ENCODE results near the gene RASA4B. TPM values are rescaled to one million over a fixed set of nuclear protein-coding genes. Genes with fewer than 3 reads are reported as not detected.

RASA4B gene
- total and polyA plus RNA-seq, 2 donors (not counting 3 experiments of a cell fraction or from before 2014, with no cell fraction given): 3.2 to 9.8 TPM

GRCh38 chr7:102459221-102459844 lies 58.2 kb downstream of the RASA4B start:
- intact Hi-C loops (cut with micrococcal nuclease): no loop called here
- no peak for FAIRE-seq
- ChIA-PET POLR2A (interaction anchor here (0.5 kb wide), 1 partner anchor 18 kb away, joined by 11 read pairs; no protein-coding TSS in a partner anchor), CTCF (interaction anchor here (1.4 kb wide), 1 partner anchor 8 kb away, joined by 3 read pairs; no protein-coding TSS in a partner anchor)
- H3K27ac ChIP-seq (ENCODE audit: insufficient read depth, low read depth, low read length): no peak overlapping the region
- no peak overlapping the region for H3K4me3 ChIP-seq (replicated peaks in 1 of 3; ENCODE audit: insufficient read depth in 1 of 3, low read depth in 1 of 3, low read length in 3 of 3)
- H3K4me2 ChIP-seq (ENCODE audit: insufficient read depth, low read length): no peak overlapping the region
- dilution Hi-C loops (cut with MboI; ENCODE audit: extremely low pct_ligation_motif_present, low sequenced_read_pairs): no loop called here
- no peaks in the 10 kb centered on the region for H4K20me1 ChIP-seq (replicated peaks; ENCODE audit: control insufficient read depth, extremely low read depth, insufficient read depth, low read length)
- no peak overlapping the region for H3K9ac ChIP-seq (replicated peaks; ENCODE audit: extremely low read depth, insufficient read depth, low read length)
- H3K9me1 ChIP-seq (replicated peaks; ENCODE audit: control insufficient read depth, extremely low read depth, insufficient read depth, low read length): no peaks in the 10 kb centered on the region
- BruUV-seq (replicated peaks): no TSS peak
- TF ChIP-seq JUN (IDR thresholded peaks at IDR 0.05; ENCODE audit: borderline replicate concordance, insufficient read depth, insufficient read length, low read depth) (no peak), CTCF (IDR thresholded peaks at IDR 0.05; ENCODE audit: extremely low read depth in 1 of 2, insufficient read depth in 1 of 2, low read depth in 1 of 2, low read length in 2 of 2) (no peak), MYC (IDR thresholded peaks at IDR 0.05; ENCODE audit: low read depth, low read length) (no peak), POLR2A (IDR thresholded peaks at IDR 0.05; ENCODE audit: low read depth, low read length) (no peak)
- H2AFZ ChIP-seq (ENCODE audit: low read depth, low read length): no peak overlapping the region
- peaks cover 4% of the 10 kb centered on the region for H3K4me1 ChIP-seq (ENCODE audit: control insufficient read depth, extremely low read depth, insufficient read depth, low read length)
- peaks cover 5% of the 10 kb centered on the region for H3K79me2 ChIP-seq (ENCODE audit: control insufficient read depth, insufficient read depth, low read length)
- no peaks in the 10 kb centered on the region for H3K27me3 ChIP-seq (ENCODE audit: control insufficient read depth in 2 of 2, insufficient read depth in 2 of 2, low read length in 2 of 2)
- peaks cover 4 to 9% of the 10 kb centered on the region in 2 experiments for H3K36me3 ChIP-seq (ENCODE audit: control insufficient read depth in 2 of 2, extremely low read depth in 1 of 2, insufficient read depth in 2 of 2, low read length in 2 of 2)
- no peaks in the 10 kb centered on the region for H3K9me3 ChIP-seq (replicated peaks; ENCODE audit: control insufficient read depth, insufficient read depth, low read length)
- DNase-seq (ENCODE audit: low read depth, low spot score): no peak

- intact Hi-C loops (cut with micrococcal nuclease): no loop called here
- no peaks in the 10 kb centered on the region for H3K9me3 ChIP-seq (replicated peaks; ENCODE audit: control insufficient read depth, insufficient read depth, low read length)
- H3K9me1 ChIP-seq (replicated peaks; ENCODE audit: control insufficient read depth, extremely low read depth, insufficient read depth, low read length): no peaks in the 10 kb centered on the region
- peaks cover 4 to 9% of the 10 kb centered on the region in 2 experiments for H3K36me3 ChIP-seq (ENCODE audit: control insufficient read depth in 2 of 2, extremely low read depth in 1 of 2, insufficient read depth in 2 of 2, low read length in 2 of 2)
- no peaks in the 10 kb centered on the region for H4K20me1 ChIP-seq (replicated peaks; ENCODE audit: control insufficient read depth, extremely low read depth, insufficient read depth, low read length)
- CTCF ChIA-PET: no interaction called here
- dilution Hi-C loops (cut with MboI; ENCODE audit: extremely low pct_ligation_motif_present, low sequenced_read_pairs): no loop called here
- TF ChIP-seq EZH2 (IDR thresholded peaks at IDR 0.05; ENCODE audit: borderline replicate concordance, low read depth, low read length, severe bottlenecking): no peak
- TF ChIP-seq GATA2 (IDR thresholded peaks at IDR 0.05; ENCODE audit: insufficient read depth, insufficient read length, low read depth, low read length): no peak
- no peak for TF ChIP-seq MYC (IDR thresholded peaks at IDR 0.05; ENCODE audit: low read depth, low read length)
- no peak for TF ChIP-seq POLR2A (IDR thresholded peaks at IDR 0.05; ENCODE audit: low read depth, low read length)
- no peak for TF ChIP-seq POLR2AphosphoS5 (IDR thresholded peaks at IDR 0.05; ENCODE audit: insufficient read depth, low read depth, low read length)
- TF ChIP-seq MAX (IDR thresholded peaks at IDR 0.05; ENCODE audit: insufficient read depth, insufficient read length): no peak
- no peak for TF ChIP-seq JUN (IDR thresholded peaks at IDR 0.05; ENCODE audit: borderline replicate concordance, insufficient read depth, insufficient read length, low read depth)
- TF ChIP-seq CTCF (IDR thresholded peaks at IDR 0.05; ENCODE audit: extremely low read depth in 1 of 2, insufficient read depth in 1 of 2, low read depth in 1 of 2, low read length in 2 of 2): no peak
- no peak for TF ChIP-seq FOS (IDR thresholded peaks at IDR 0.05; ENCODE audit: borderline replicate concordance, insufficient read depth, low read length)
- BruUV-seq (replicated peaks): no TSS peak
- DNase-seq (ENCODE audit: low read depth, low spot score) (no peak), FAIRE-seq (no peak)
- no peak overlapping the region for H3K4me2 ChIP-seq (ENCODE audit: insufficient read depth, low read length)
- POLR2A ChIA-PET: no interaction called here
- no peaks in the 10 kb centered on the region for H3K79me2 ChIP-seq (ENCODE audit: control insufficient read depth, insufficient read depth, low read length)
- H2AFZ ChIP-seq (ENCODE audit: low read depth, low read length): no peak overlapping the region
- no peaks in the 10 kb centered on the region for H3K27me3 ChIP-seq (ENCODE audit: control insufficient read depth in 2 of 2, insufficient read depth in 2 of 2, low read length in 2 of 2)
- H3K4me3 ChIP-seq (replicated peaks in 1 of 3; ENCODE audit: insufficient read depth in 1 of 3, low read depth in 1 of 3, low read length in 3 of 3): no peak overlapping the region
- no peak overlapping the region for H3K9ac ChIP-seq (replicated peaks; ENCODE audit: extremely low read depth, insufficient read depth, low read length)
- no peaks in the 10 kb centered on the region for H3K4me1 ChIP-seq (ENCODE audit: control insufficient read depth, extremely low read depth, insufficient read depth, low read length)
- H3K27ac ChIP-seq (ENCODE audit: insufficient read depth, low read depth, low read length): no peak overlapping the region
Measured at GRCh38 chr7:102457352-102457924, 60.1 kb downstream of the RASA4B start.

Data from endothelial cell of umbilical vein (primary cell).